Activated CD8-positive, alpha-beta memory T cell treated with anti-CD3 and anti-CD28 coated beads, Interleukin-2, amount 10 ng/mL, durations not matched to agents 7 days and 5 days (primary cell): ENCODE data around the gene KRT15. TPM values are rescaled to one million over a fixed set of nuclear protein-coding genes. Genes with fewer than 3 reads are reported as not detected.

Experiments used
- ATAC-seq: fragments of 150-1000 bp; cut with Tn5 transposase; one replicate; pipeline ENCODE4 v1.10.0; 2021; ENCODE audit warnings: moderate library complexity
- CTCF ChIA-PET: fragments of 350-600 bp; sonication (Branson Sonifier 250); formaldehyde crosslinking; loops from one replicate; lab custom pipeline; 2021; ENCODE audit warnings: antibody characterized with exemption; lab: Charles Lee
- DNase-seq: peaks from one replicate; pipeline ENCODE4 v3.0.0-alpha.2; 2020
- H3K27ac Mint-ChIP-seq: one replicate; pipeline ENCODE4 v1.8.0; 2021; ENCODE audit warnings: mild to moderate bottlenecking, mixed read lengths
- H3K27me3 Mint-ChIP-seq: one replicate; pipeline ENCODE4 v1.8.0; 2021; ENCODE audit warnings: mixed read lengths
- H3K36me3 Mint-ChIP-seq: one replicate; pipeline ENCODE4 v1.8.0; 2021; ENCODE audit warnings: mild to moderate bottlenecking, mixed read lengths
- H3K4me1 Mint-ChIP-seq: one replicate; pipeline ENCODE4 v1.8.0; 2021; ENCODE audit warnings: mixed read lengths
- H3K4me3 Mint-ChIP-seq: one replicate; pipeline ENCODE4 v1.8.0; 2021; ENCODE audit warnings: mild to moderate bottlenecking, moderate library complexity, mixed read lengths
- H3K9me3 Mint-ChIP-seq: one replicate; pipeline ENCODE4 v1.8.0; 2022; ENCODE audit warnings: low read depth, mixed read lengths
- total RNA-seq, 2 experiments: library from RNA; stranded (reverse); gene quantifications; one replicate each; pipeline ENCODE4 v1.2.3, GENCODE V29; 2021

The KRT15 gene
- total RNA-seq, 2 experiments from 2014 or later: not detected

GRCh38 chr17:41530062-41531048 is 11.7 kb upstream of the KRT15 start:
- Mint-ChIP-seq H3K4me1 (no peaks in the 10 kb centered on the region), H3K27me3 (peaks cover 71% of the 10 kb centered on the region), H3K9me3 (no peaks in the 10 kb centered on the region), H3K36me3 (no peaks in the 10 kb centered on the region), H3K4me3 (no peak overlapping the region), H3K27ac (no peak overlapping the region)
- DNase-seq (no peak), ATAC-seq (no peak)
- CTCF ChIA-PET: interaction anchor here (3.6 kb wide), 1 partner anchor 118 kb away, joined by 12 read pairs; no protein-coding TSS in a partner anchor

GRCh38 chr17:41529491-41529915 is 10.8 kb upstream of the KRT15 start:
- H3K27ac Mint-ChIP-seq: no peak overlapping the region

GRCh38 chr17:41528959-41529353 is 10.3 kb upstream of the KRT15 start:
- CTCF ChIA-PET: interaction anchor here (1.9 to 3.6 kb wide), 2 partner anchors 20 to 120 kb away, joined by 10 to 12 read pairs; no protein-coding TSS in a partner anchor

More at GRCh38 chr17:41529491-41529915, 10.8 kb upstream of the KRT15 start:
- no peak for ATAC-seq
- peaks cover 69% of the 10 kb centered on the region for H3K27me3 Mint-ChIP-seq
- DNase-seq: no peak
- H3K36me3 Mint-ChIP-seq: no peaks in the 10 kb centered on the region
- H3K4me1 Mint-ChIP-seq: no peaks in the 10 kb centered on the region
- no peak overlapping the region for H3K4me3 Mint-ChIP-seq
- H3K9me3 Mint-ChIP-seq: no peaks in the 10 kb centered on the region
- CTCF ChIA-PET: interaction anchor here (3.6 kb wide), 1 partner anchor 119 kb away, joined by 12 read pairs; no protein-coding TSS in a partner anchor

GRCh38 chr17:41527063-41528023 is 8.7 kb upstream of the KRT15 start:
- H3K9me3 Mint-ChIP-seq: no peaks in the 10 kb centered on the region
- no peak for DNase-seq
- no peaks in the 10 kb centered on the region for H3K4me1 Mint-ChIP-seq
- H3K36me3 Mint-ChIP-seq: no peaks in the 10 kb centered on the region
- CTCF ChIA-PET: interaction anchor here (1.2 to 3.6 kb wide), 3 partner anchors 22 to 121 kb away, joined by 3 to 12 read pairs (median 10); no protein-coding TSS in a partner anchor
- H3K27ac Mint-ChIP-seq: no peak overlapping the region
- peaks cover 63% of the 10 kb centered on the region for H3K27me3 Mint-ChIP-seq
- H3K4me3 Mint-ChIP-seq: no peak overlapping the region
- ATAC-seq: no peak

More at GRCh38 chr17:41528959-41529353, 10.3 kb upstream of the KRT15 start:
- Mint-ChIP-seq H3K4me3 (no peak overlapping the region), H3K9me3 (no peaks in the 10 kb centered on the region), H3K36me3 (no peaks in the 10 kb centered on the region), H3K4me1 (no peaks in the 10 kb centered on the region), H3K27ac (no peak overlapping the region), H3K27me3 (peaks cover 71% of the 10 kb centered on the region)
- DNase-seq (no peak), ATAC-seq (no peak)

- Mint-ChIP-seq H3K36me3 (no peaks in the 10 kb centered on the region), H3K27me3 (peaks cover 35% of the 10 kb centered on the region), H3K9me3 (no peaks in the 10 kb centered on the region), H3K4me1 (no peaks in the 10 kb centered on the region), H3K4me3 (no peak overlapping the region), H3K27ac (no peak overlapping the region)
- DNase-seq (no peak), ATAC-seq (no peak)
- CTCF ChIA-PET: no interaction called here
Measured at GRCh38 chr17:41524261-41524660, 5.6 kb upstream of the KRT15 start.

GRCh38 chr17:41523787-41524186 is 5.1 kb upstream of the KRT15 start:
- no peak overlapping the region for H3K27ac Mint-ChIP-seq
- no peak for ATAC-seq
- H3K4me1 Mint-ChIP-seq: no peaks in the 10 kb centered on the region
- no peaks in the 10 kb centered on the region for H3K36me3 Mint-ChIP-seq
- no peak overlapping the region for H3K4me3 Mint-ChIP-seq
- CTCF ChIA-PET: no interaction called here
- peaks cover 30% of the 10 kb centered on the region for H3K27me3 Mint-ChIP-seq
- no peaks in the 10 kb centered on the region for H3K9me3 Mint-ChIP-seq
- DNase-seq: no peak

GRCh38 chr17:41523225-41523593 is 4.5 kb upstream of the KRT15 start:
- no peaks in the 10 kb centered on the region for H3K9me3 Mint-ChIP-seq
- no peak overlapping the region for H3K4me3 Mint-ChIP-seq
- H3K27me3 Mint-ChIP-seq: peaks cover 25% of the 10 kb centered on the region
- ATAC-seq (no peak), DNase-seq (no peak)
- H3K36me3 Mint-ChIP-seq: no peaks in the 10 kb centered on the region
- CTCF ChIA-PET: no interaction called here
- no peaks in the 10 kb centered on the region for H3K4me1 Mint-ChIP-seq
- H3K27ac Mint-ChIP-seq: no peak overlapping the region

GRCh38 chr17:41522301-41523224 is 3.9 kb upstream of the KRT15 start:
- Mint-ChIP-seq H3K36me3 (no peaks in the 10 kb centered on the region), H3K4me3 (no peak overlapping the region), H3K27ac (no peak overlapping the region), H3K27me3 (peaks cover 19% of the 10 kb centered on the region), H3K4me1 (no peaks in the 10 kb centered on the region), H3K9me3 (no peaks in the 10 kb centered on the region)
- ATAC-seq (no peak), DNase-seq (no peak)
- CTCF ChIA-PET: interaction anchor here (0.6 to 1.7 kb wide), 2 partner anchors 26 to 167 kb away, joined by 3 to 5 read pairs; no protein-coding TSS in a partner anchor

GRCh38 chr17:41521574-41522261 is 3.0 kb upstream of the KRT15 start:
- no peak overlapping the region for H3K27ac Mint-ChIP-seq
- no peaks in the 10 kb centered on the region for H3K9me3 Mint-ChIP-seq
- CTCF ChIA-PET: interaction anchor here (0.6 to 1.7 kb wide), 2 partner anchors 27 to 168 kb away, joined by 3 to 5 read pairs; no protein-coding TSS in a partner anchor
- H3K36me3 Mint-ChIP-seq: no peaks in the 10 kb centered on the region
- peaks cover 10% of the 10 kb centered on the region for H3K27me3 Mint-ChIP-seq
- H3K4me3 Mint-ChIP-seq: no peak overlapping the region
- no peak for DNase-seq
- no peak for ATAC-seq
- H3K4me1 Mint-ChIP-seq: no peaks in the 10 kb centered on the region

GRCh38 chr17:41520821-41521521 is 2.3 kb upstream of the KRT15 start:
- H3K4me1 Mint-ChIP-seq: no peaks in the 10 kb centered on the region
- CTCF ChIA-PET: interaction anchor here (1.7 kb wide), 1 partner anchor 28 kb away, joined by 5 read pairs; no protein-coding TSS in a partner anchor
- no peak for ATAC-seq

GRCh38 chr17:41519501-41520224 is 973 bp upstream of the KRT15 start:
- no peaks in the 10 kb centered on the region for H3K4me1 Mint-ChIP-seq
- H3K36me3 Mint-ChIP-seq: no peaks in the 10 kb centered on the region
- DNase-seq (no peak), ATAC-seq (no peak)
- peaks cover 2% of the 10 kb centered on the region for H3K27me3 Mint-ChIP-seq
- no peaks in the 10 kb centered on the region for H3K9me3 Mint-ChIP-seq
- H3K4me3 Mint-ChIP-seq: no peak overlapping the region
- no peak overlapping the region for H3K27ac Mint-ChIP-seq
- CTCF ChIA-PET: interaction anchor here (1.0 to 2.2 kb wide), 2 partner anchors 29 to 129 kb away, joined by 3 to 4 read pairs; no protein-coding TSS in a partner anchor

More at GRCh38 chr17:41520821-41521521, 2.3 kb upstream of the KRT15 start:
- no peaks in the 10 kb centered on the region for H3K9me3 Mint-ChIP-seq
- no peaks in the 10 kb centered on the region for H3K36me3 Mint-ChIP-seq
- no peak overlapping the region for H3K4me3 Mint-ChIP-seq
- no peak for DNase-seq
- peaks cover 6% of the 10 kb centered on the region for H3K27me3 Mint-ChIP-seq
- H3K27ac Mint-ChIP-seq: no peak overlapping the region
